GM06990 (cell line): ENCODE data around the gene ACTRT2.

ENCODE experiments used
- DNase-seq: peaks from one replicate; pipeline ENCODE4 v3.0.0-alpha.2; 2011; ENCODE audit not compliant: insufficient read length; ENCODE audit errors: extremely low read depth
- H3K27me3 ChIP-seq: replicated peaks from 2 replicates; pipeline ENCODE4 v1.6.0; 2011; ENCODE audit warnings: low read length; ENCODE audit not compliant: control insufficient read depth, insufficient read depth
- H3K36me3 ChIP-seq: 2 replicates; pipeline ENCODE4 v1.5.1; 2011; ENCODE audit warnings: low read length; ENCODE audit not compliant: control insufficient read depth, insufficient read depth
- H3K4me3 ChIP-seq: replicated peaks from 2 replicates; pipeline ENCODE4 v1.5.1; 2011; ENCODE audit warnings: low read depth, mild to moderate bottlenecking, control low read depth, low read length
- CTCF ChIP-seq: IDR thresholded peaks from 2 replicates; pipeline ENCODE4 v1.5.1; 2011; ENCODE audit warnings: low read length, control low read depth, mild to moderate bottlenecking, inconsistent platforms; ENCODE audit not compliant: insufficient read depth, poor library complexity, severe bottlenecking

Gene ACTRT2

DNA sequence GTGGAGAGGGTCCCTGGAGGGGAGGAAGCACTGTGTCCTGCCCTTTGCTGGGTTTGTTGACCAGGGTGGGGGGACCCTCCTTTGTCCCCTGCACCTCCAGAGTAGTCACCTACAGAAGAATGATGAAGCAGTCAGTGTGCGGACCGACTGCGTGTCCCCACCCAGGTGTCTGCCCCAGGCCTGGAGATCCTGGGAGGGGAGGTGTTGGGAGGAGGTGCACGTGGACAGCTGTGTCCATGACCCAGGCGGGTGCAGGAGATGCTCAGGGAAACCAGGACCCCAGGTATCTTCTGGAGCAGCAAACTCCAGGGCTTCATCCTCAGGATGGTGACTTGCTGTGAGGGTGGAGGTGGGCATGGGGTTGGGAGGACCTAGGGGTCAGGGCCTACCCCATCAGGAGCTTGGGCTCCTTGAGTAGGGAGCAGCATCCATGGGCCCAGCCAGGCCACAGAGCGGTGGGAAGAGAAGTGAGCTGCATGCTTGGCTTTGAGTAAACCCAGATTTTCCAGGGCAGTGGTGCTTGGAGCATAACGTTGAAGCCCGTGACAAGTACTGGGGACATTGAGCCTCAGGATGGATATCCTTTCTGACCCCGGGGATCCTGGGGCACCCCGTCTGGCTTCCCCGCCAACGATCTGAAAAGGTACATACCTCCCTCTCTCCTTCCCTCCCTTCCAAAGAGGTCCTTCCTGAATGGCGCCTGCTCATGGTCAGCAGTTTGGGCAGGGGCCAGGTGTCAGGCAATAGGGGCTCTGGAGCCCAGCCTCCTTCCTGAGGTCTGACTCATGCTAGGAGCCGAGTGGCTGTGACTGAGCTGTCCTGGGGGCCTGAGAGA is 13.7 kb downstream of the ACTRT2 start:
- Histone ChIP-seq H3K36me3 (no peaks in the 10 kb centered on the region), H3K27me3 (no peaks in the 10 kb centered on the region), H3K4me3 (no peak overlapping the region)
- no peak for DNase-seq
- TF ChIP-seq CTCF: no peak

DNA sequence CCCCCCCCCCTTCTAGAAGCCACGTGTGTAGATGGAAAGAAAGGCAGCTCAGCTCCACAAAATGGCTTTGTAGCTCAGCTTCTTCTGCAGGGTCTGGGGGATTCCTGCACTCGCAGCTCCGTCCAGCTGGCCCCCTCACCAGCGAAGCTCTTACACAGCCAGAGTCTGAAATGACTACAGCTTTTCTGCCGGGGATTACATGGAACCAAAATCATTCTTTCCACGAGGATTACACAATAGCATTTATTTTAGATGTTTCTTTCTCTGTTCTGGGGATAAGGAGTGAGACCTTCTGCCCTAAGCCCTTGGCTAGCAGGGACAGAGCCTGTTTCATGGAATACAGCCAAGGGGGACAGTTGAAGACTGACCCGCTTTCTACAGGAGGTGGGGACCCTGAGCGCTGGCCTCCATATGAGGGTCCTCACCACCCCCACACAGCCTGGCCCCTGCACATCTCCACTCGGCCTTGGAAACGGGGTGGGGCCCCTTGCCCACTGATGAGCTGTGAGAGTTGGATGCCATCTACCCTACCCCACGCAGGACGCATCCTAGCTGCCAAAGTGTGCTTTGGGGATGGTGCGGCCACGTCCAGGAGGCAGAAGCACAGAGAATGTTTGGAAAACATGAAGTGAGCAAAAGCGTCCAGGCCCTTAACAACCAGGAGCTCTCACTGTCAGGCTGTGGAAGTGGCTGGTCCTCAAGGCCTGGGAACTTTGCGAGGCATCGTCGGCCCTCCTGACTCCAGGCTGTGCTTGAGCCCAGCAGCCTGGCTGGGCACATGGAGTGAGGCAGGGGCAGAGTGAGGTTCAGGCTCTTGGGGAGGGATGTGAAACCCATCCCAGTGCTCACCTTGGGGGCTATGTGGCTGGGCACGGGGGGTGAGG is 14.5 kb downstream of the ACTRT2 start:
- DNase-seq: no peak
- Histone ChIP-seq H3K27me3 (no peaks in the 10 kb centered on the region), H3K36me3 (no peaks in the 10 kb centered on the region), H3K4me3 (no peak overlapping the region)
- no peak for TF ChIP-seq CTCF

DNA sequence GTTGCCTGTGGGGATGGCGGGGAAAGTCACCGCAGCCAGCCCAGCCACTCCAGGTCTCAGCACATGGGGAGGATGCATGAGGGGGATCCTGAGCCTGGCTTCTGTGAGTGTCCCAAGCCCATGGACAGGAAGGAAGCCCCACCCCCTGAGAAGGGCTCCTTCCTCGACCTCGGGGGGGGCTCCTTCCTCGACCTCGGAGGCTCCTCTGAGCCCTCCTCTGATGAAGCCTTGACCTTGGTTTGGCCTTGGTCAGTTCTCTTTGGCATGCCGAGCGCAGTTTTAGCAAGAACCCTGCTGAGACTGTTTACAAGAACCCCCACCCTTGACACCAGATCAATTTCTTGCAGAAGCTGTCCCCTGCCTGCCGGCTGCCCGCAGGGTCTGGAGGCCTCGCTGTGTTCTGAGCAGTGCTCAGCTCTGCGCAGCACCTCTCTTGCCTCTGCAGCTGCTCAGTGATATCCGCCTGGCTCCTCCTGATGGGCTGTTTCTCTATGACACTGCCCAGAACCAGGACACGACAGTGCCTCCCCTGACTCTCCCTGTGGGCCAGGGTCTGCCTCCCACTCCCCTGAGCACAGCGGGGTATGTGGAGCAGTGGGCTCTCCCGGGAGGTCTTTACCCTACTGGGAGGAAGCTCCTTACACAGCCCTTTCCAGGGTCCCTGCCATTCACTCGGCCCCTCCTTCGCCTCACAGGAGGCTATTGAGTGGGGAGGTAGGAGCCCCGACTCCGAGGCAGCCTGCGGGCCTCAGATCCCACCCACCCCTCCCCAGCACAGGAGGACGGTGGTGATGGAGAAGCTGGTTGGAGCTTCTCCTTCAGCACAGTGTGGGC is 15.4 kb downstream of the ACTRT2 start:
- no peak for DNase-seq
- Histone ChIP-seq H3K36me3 (no peaks in the 10 kb centered on the region), H3K27me3 (no peaks in the 10 kb centered on the region), H3K4me3 (no peak overlapping the region)
- no peak for TF ChIP-seq CTCF

DNA sequence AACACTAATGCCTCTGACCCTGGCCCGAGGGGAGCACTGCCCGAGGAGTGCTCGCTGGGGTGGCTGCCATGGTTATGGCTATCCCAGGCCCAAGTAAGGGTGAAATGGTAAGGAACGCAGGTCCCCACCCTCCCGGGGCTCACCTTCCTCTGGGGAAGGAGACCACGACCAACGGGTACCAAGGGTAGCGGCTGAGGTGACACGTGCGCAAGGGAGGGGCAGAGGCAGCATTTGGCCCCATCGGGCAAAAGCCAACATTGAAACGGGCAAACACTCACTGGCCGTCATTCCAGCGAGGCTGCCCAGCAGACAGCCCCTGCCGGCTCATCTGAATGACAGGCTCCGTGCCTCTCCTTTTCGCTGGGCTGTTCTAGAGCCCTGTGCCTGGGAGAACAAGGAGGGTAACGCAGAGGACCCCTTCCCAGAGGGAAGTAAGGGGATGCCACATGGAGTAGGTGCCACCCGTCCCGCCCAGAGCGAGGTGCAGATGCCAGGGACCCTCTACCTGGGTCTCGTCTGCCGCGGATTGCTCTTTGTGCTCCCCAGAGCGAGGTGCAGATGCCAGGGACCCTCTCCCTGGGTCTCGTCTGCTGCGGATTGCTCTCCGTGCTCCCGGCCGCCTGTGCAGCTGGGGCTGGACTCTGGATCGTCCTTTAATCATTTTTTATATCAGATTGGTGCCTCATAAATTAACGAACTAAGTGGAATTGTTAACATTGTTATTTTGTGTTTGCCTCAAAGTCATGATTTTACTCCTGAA is 16.2 kb downstream of the ACTRT2 start:
- no peak for TF ChIP-seq CTCF
- Histone ChIP-seq H3K27me3 (no peaks in the 10 kb centered on the region), H3K36me3 (no peaks in the 10 kb centered on the region), H3K4me3 (no peak overlapping the region)
- no peak for DNase-seq

GRCh38 chr1:3038113-3038551 is 16.9 kb downstream of the ACTRT2 start:
- no peaks in the 10 kb centered on the region for H3K36me3 ChIP-seq
- H3K27me3 ChIP-seq: no peaks in the 10 kb centered on the region
- no peak for TF ChIP-seq CTCF
- H3K4me3 ChIP-seq: no peak overlapping the region
- no peak for DNase-seq
